Gastrocnemius medialis (tissue), 4 donors: ENCODE measurements around the gene GLYR1.

Source experiments
- CTCF ChIP-seq, 5 experiments: fragments of 450-650 bp in 3 of 5; fragments of 200-600 bp in 2 of 5; sonication (generic) in 2 of 5; IDR thresholded peaks in 4 of 5; conservative IDR thresholded peaks in 1 of 5; 1 replicate in 4 of 5; 2 replicates in 1 of 5; pipeline ENCODE4 v1.5.1; 2016 to 2019; ENCODE audit warnings: antibody characterized with exemption in 5 of 5, mild to moderate bottlenecking in 3 of 5, moderate library complexity in 3 of 5
- POLR2A ChIP-seq, 2 donors: fragments of 450-650 bp; IDR thresholded peaks; one replicate each; pipeline ENCODE4 v1.6.1; 2017; ENCODE audit warnings: antibody characterized with exemption in 2 of 2, mild to moderate bottlenecking in 2 of 2, moderate library complexity in 2 of 2

DNA sequence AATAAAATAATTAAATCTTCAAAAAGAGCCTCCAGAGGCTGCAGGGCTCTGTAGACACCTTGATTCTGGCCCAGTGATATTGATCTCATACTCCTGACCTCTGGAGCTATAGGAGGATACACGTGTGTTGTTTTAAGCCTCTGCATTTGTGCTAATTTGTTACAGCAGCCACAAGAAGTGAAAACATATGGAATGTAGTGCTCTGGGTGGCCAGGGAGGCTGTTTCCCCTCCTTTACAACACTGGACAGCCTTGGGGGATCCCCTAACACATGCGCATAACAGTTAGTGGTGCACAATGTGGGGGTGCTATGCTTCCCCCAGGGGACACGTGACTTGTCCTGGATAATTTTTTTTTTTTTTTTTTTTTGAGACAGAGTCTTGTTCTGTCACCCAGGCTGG is 75.4 kb downstream of the GLYR1 start:
- TF ChIP-seq CTCF (IDR thresholded peaks at IDR 0.05 in 4 of 5, conservative IDR thresholded peaks at IDR 0.05 in 1 of 5) (no peak), POLR2A (IDR thresholded peaks at IDR 0.05) (no peak)
